Astrocyte (in vitro differentiated cells and primary cell): ENCODE results near the gene CD3E. TPM values are rescaled to one million over a fixed set of nuclear protein-coding genes. Genes with fewer than 3 reads are reported as not detected.
A peak's percentile ranks its signal among the peaks of the same experiment; 100 is the strongest.

ENCODE experiments used
- DNase-seq: peaks from one replicate; pipeline ENCODE4 v3.0.0-alpha.2; 2010; ENCODE audit warnings: low read depth
- FAIRE-seq: peaks from 2 replicates; lab custom pipeline; 2011; peaks lifted over from hg19 to GRCh38; lab: Jason Lieb, UNC
- H2AFZ ChIP-seq: 2 replicates; pipeline ENCODE4 v1.6.0; 2012; ENCODE audit warnings: low read depth, low read length, inconsistent platforms
- H3K27ac ChIP-seq: 2 replicates; pipeline ENCODE4 v1.5.1; 2011; ENCODE audit warnings: low read depth, low read length, inconsistent platforms
- H3K27me3 ChIP-seq: 2 replicates; pipeline ENCODE4 v1.6.0; 2011; ENCODE audit warnings: low read length, inconsistent platforms; ENCODE audit not compliant: insufficient read depth
- H3K36me3 ChIP-seq: 2 replicates; pipeline ENCODE4 v1.5.1; 2011; ENCODE audit warnings: low read length, inconsistent platforms; ENCODE audit not compliant: insufficient read depth
- H3K4me1 ChIP-seq: 2 replicates; pipeline ENCODE4 v1.5.1; 2011; ENCODE audit warnings: low read length, inconsistent platforms; ENCODE audit not compliant: insufficient read depth
- H3K4me2 ChIP-seq: 2 replicates; pipeline ENCODE4 v1.6.0; 2012; ENCODE audit warnings: low read length, inconsistent platforms
- H3K4me3 ChIP-seq: 2 replicates; pipeline ENCODE4 v1.5.1; 2011; ENCODE audit warnings: low read depth, mild to moderate bottlenecking, low read length, inconsistent platforms; ENCODE audit not compliant: insufficient read depth
- H3K79me2 ChIP-seq: 2 replicates; pipeline ENCODE4 v1.6.0; 2012; ENCODE audit warnings: mild to moderate bottlenecking, low read length, inconsistent platforms; ENCODE audit not compliant: insufficient read depth
- H3K9ac ChIP-seq: 2 replicates; pipeline ENCODE4 v1.6.0; 2012; ENCODE audit warnings: mild to moderate bottlenecking, low read length, inconsistent platforms
- H3K9me3 ChIP-seq: 2 replicates; pipeline ENCODE4 v1.5.1; 2012; ENCODE audit warnings: low read depth, mild to moderate bottlenecking, low read length, inconsistent platforms; ENCODE audit not compliant: insufficient read depth
- H4K20me1 ChIP-seq: 2 replicates; pipeline ENCODE4 v1.6.0; 2012; ENCODE audit warnings: low read length, inconsistent platforms; ENCODE audit not compliant: insufficient read depth
- H3K27ac Mint-ChIP-seq: one replicate; pipeline ENCODE4 v1.8.0; 2021; ENCODE audit warnings: mild to moderate bottlenecking, mixed read lengths; ENCODE audit not compliant: unreplicated experiment
- H3K27me3 Mint-ChIP-seq: one replicate; pipeline ENCODE4 v1.8.0; 2021; ENCODE audit warnings: low read depth, mixed read lengths; ENCODE audit not compliant: unreplicated experiment
- H3K36me3 Mint-ChIP-seq: one replicate; pipeline ENCODE4 v1.8.0; 2021; ENCODE audit warnings: low read depth, mixed read lengths; ENCODE audit not compliant: unreplicated experiment
- H3K4me1 Mint-ChIP-seq: one replicate; pipeline ENCODE4 v1.8.0; 2021; ENCODE audit warnings: low read depth, mixed read lengths; ENCODE audit not compliant: unreplicated experiment
- H3K4me3 Mint-ChIP-seq: one replicate; pipeline ENCODE4 v1.8.0; 2021; ENCODE audit warnings: mild to moderate bottlenecking, moderate library complexity, mixed read lengths; ENCODE audit not compliant: unreplicated experiment
- H3K9me3 Mint-ChIP-seq: one replicate; pipeline ENCODE4 v1.8.0; 2021; ENCODE audit warnings: mild to moderate bottlenecking, mixed read lengths; ENCODE audit not compliant: unreplicated experiment
- EZH2 ChIP-seq: IDR thresholded peaks from 2 replicates; pipeline ENCODE4 v1.6.1; 2012; ENCODE audit warnings: mild to moderate bottlenecking, low read length, inconsistent platforms; ENCODE audit not compliant: insufficient read depth
- total RNA-seq: library from RNA; stranded (reverse); gene quantifications from 2 replicates; pipeline ENCODE4 v1.2.1, GENCODE V29; 2021
- TF ChIP-seq, protein P1 (sequence below): IDR thresholded peaks from 2 replicates; pipeline ENCODE4 v1.5.1; 2011; ENCODE audit warnings: low read depth, mild to moderate bottlenecking, inconsistent platforms, low read length, moderate library complexity; ENCODE audit not compliant: insufficient read depth

The CD3E gene
- total RNA-seq, 1 donor from 2014 or later = not detected

DNA sequence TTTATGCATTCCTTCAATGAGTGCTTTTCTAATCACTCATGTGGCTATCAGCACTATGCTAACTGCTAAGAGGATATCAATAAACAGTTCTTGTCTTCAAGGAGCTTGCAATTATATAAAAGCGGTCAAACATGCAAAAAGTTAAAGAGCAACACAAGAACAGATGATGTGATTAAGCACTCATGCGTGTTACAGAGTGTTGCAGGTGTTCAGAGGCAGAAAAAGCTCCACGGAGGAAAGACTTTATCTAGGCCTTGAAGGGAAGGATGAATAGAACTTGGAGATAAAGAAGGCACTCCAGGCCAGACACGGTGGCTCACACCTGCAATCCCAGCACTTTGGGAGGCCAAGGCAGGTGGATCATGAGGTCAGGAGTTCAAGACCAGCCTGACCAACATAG, 13.6 kb downstream of the CD3E start:
- Mint-ChIP-seq H3K27ac (peak overlapping the region; percentile 21), H3K27me3 (peaks cover 35% of the 10 kb centered on the region), H3K36me3 (no peaks in the 10 kb centered on the region), H3K9me3 (peaks cover 8% of the 10 kb centered on the region), H3K4me3 (no peak overlapping the region), H3K4me1 (peaks cover 8% of the 10 kb centered on the region)
- Histone ChIP-seq H3K9ac (no peak overlapping the region), H2AFZ (no peak overlapping the region), H4K20me1 (no peaks in the 10 kb centered on the region), H3K27ac (no peak overlapping the region), H3K4me3 (no peak overlapping the region), H3K79me2 (no peaks in the 10 kb centered on the region), H3K27me3 (peaks cover 9% of the 10 kb centered on the region), H3K9me3 (no peaks in the 10 kb centered on the region), H3K4me1 (peaks cover 8% of the 10 kb centered on the region), H3K36me3 (no peaks in the 10 kb centered on the region), H3K4me2 (no peak overlapping the region)
- FAIRE-seq = no peak
- no peak for DNase-seq
- TF ChIP-seq, protein P1, sequence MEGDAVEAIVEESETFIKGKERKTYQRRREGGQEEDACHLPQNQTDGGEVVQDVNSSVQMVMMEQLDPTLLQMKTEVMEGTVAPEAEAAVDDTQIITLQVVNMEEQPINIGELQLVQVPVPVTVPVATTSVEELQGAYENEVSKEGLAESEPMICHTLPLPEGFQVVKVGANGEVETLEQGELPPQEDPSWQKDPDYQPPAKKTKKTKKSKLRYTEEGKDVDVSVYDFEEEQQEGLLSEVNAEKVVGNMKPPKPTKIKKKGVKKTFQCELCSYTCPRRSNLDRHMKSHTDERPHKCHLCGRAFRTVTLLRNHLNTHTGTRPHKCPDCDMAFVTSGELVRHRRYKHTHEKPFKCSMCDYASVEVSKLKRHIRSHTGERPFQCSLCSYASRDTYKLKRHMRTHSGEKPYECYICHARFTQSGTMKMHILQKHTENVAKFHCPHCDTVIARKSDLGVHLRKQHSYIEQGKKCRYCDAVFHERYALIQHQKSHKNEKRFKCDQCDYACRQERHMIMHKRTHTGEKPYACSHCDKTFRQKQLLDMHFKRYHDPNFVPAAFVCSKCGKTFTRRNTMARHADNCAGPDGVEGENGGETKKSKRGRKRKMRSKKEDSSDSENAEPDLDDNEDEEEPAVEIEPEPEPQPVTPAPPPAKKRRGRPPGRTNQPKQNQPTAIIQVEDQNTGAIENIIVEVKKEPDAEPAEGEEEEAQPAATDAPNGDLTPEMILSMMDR = no peak
- no peak for TF ChIP-seq EZH2

DNA sequence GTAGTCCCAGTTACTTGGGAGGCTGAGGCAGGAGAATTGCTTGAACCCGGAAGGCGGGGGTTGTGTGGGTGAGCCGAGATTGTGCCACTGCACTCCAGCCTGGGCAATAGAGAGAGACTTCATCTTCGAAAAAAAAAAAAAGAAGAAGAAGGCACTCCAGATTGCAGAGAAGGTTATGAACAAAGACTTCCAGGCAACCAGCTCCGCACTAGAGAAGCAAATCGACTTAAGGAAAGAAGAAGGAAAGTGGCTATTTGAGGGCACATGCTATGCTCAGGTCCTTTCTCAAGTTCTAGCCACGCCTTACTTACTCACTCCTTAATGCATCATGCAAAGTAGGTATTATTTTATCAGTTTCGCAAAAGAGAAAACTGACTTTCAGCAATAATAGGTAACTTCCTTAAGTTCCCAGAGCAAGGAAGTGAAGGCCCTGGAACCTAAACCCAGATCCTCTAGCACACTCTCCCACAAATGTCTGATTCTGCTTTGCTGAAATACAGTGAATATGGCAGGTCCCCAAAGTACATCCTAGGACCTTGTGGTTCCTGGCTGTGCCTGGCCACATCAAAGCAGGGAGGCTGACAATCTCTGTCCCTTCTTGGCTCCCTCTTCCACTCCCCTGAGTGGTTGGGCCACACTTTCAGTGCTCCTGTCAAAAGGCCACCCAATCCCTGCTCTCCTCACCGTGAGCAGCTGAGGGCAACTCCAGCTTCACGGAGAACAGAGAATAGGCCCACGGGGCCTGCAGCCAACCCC, 14.2 kb downstream of the CD3E start:
- H4K20me1 ChIP-seq = no peaks in the 10 kb centered on the region
- H3K27ac ChIP-seq = no peak overlapping the region
- peaks cover 7% of the 10 kb centered on the region for H3K27me3 ChIP-seq
- no peak overlapping the region for H3K4me3 Mint-ChIP-seq
- H3K27ac Mint-ChIP-seq = no peak overlapping the region
- no peaks in the 10 kb centered on the region for H3K9me3 ChIP-seq
- H2AFZ ChIP-seq = no peak overlapping the region
- no peaks in the 10 kb centered on the region for H3K79me2 ChIP-seq
- H3K36me3 Mint-ChIP-seq = no peaks in the 10 kb centered on the region
- DNase-seq (no peak), FAIRE-seq (no peak)
- H3K9me3 Mint-ChIP-seq = peaks cover 8% of the 10 kb centered on the region
- no peak overlapping the region for H3K9ac ChIP-seq
- H3K27me3 Mint-ChIP-seq = peaks cover 34% of the 10 kb centered on the region
- TF ChIP-seq, protein P1 = no peak
- no peak for TF ChIP-seq EZH2
- no peak overlapping the region for H3K4me2 ChIP-seq
- no peak overlapping the region for H3K4me3 ChIP-seq
- peaks cover 8% of the 10 kb centered on the region for H3K4me1 Mint-ChIP-seq
- H3K4me1 ChIP-seq = peaks cover 8% of the 10 kb centered on the region
- no peaks in the 10 kb centered on the region for H3K36me3 ChIP-seq

GRCh38 chr11:118319337-118319707, 14.8 kb downstream of the CD3E start:
- Mint-ChIP-seq H3K27me3 (peaks cover 32% of the 10 kb centered on the region), H3K9me3 (peaks cover 6% of the 10 kb centered on the region), H3K4me1 (peaks cover 8% of the 10 kb centered on the region), H3K27ac (no peak overlapping the region), H3K36me3 (no peaks in the 10 kb centered on the region), H3K4me3 (no peak overlapping the region)
- Histone ChIP-seq H3K9ac (no peak overlapping the region), H2AFZ (no peak overlapping the region), H3K4me2 (no peak overlapping the region), H4K20me1 (no peaks in the 10 kb centered on the region), H3K79me2 (no peaks in the 10 kb centered on the region), H3K36me3 (no peaks in the 10 kb centered on the region), H3K27ac (no peak overlapping the region), H3K4me3 (no peak overlapping the region), H3K9me3 (no peaks in the 10 kb centered on the region), H3K4me1 (peaks cover 8% of the 10 kb centered on the region), H3K27me3 (peaks cover 3% of the 10 kb centered on the region)
- FAIRE-seq (no peak), DNase-seq (no peak)
- TF ChIP-seq, protein P1 = no peak
- no peak for TF ChIP-seq EZH2
